ENCODE measurements around the gene CAMSAP3.

CAMSAP3 gene

DNA sequence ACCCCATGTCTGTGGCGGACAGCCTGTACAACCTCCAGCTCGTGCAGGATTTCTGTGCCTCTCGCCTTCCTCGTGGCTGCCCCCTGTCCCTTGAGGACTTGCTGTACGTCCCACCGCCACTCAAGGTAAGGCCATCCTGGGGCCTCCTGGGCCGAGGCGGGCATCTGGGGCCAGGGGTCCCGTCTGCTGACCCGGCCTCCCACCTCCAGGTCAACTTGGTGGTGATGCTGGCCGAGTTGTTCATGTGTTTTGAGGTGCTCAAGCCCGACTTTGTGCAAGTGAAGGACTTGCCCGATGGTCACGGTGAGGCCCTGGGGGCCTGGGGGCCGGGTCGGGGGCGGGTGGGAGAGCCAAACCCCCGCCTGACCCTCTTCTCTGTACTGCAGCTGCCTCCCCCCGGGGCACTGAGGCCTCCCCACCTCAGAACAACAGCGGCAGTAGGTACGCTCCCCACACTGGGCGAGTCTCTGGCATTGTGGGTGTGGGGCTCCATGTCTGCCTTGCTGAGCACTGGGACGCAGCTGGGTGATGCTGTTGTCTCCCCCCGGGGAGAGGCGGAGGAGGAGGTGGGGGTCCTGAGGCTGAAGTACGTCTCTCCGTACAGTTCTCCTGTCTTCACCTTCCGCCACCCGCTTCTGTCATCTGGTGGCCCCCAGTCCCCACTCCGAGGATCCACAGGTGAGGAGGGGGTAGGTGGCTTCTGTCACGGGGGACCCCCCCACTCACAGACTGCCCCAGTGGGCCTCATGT is 15.0 kb downstream of the CAMSAP3 start:
- no peak for FAIRE-seq
- no peak for DNase-seq (ENCODE audit: insufficient read length, low spot score)

DNA sequence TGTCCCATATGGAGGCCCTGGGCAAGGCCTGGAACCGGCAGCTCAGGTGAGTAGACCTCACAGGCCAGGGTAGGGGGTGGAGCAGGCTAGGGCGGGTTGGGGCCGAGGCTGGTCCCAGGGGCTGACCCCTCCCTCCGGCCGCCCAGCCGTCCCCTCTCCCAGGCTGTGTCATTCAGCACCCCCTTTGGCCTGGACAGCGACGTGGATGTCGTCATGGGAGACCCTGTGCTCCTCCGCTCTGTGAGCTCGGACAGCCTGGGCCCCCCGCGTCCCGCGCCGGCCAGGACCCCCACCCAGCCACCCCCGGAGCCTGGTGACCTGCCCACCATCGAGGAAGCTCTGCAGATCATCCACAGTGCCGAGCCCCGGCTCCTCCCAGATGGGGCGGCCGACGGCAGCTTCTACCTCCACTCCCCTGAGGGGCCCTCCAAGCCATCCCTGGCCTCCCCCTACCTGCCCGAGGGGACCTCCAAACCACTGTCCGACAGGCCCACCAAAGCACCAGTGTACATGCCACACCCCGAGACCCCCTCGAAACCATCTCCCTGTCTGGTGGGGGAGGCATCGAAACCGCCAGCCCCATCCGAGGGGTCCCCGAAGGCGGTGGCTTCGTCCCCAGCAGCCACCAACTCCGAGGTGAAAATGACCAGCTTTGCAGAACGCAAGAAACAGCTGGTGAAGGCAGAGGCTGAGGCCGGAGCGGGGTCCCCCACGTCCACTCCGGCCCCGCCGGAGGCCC is 16.0 kb downstream of the CAMSAP3 start:
- FAIRE-seq: no peak
- DNase-seq (ENCODE audit: insufficient read length, low spot score): no peak

DNA sequence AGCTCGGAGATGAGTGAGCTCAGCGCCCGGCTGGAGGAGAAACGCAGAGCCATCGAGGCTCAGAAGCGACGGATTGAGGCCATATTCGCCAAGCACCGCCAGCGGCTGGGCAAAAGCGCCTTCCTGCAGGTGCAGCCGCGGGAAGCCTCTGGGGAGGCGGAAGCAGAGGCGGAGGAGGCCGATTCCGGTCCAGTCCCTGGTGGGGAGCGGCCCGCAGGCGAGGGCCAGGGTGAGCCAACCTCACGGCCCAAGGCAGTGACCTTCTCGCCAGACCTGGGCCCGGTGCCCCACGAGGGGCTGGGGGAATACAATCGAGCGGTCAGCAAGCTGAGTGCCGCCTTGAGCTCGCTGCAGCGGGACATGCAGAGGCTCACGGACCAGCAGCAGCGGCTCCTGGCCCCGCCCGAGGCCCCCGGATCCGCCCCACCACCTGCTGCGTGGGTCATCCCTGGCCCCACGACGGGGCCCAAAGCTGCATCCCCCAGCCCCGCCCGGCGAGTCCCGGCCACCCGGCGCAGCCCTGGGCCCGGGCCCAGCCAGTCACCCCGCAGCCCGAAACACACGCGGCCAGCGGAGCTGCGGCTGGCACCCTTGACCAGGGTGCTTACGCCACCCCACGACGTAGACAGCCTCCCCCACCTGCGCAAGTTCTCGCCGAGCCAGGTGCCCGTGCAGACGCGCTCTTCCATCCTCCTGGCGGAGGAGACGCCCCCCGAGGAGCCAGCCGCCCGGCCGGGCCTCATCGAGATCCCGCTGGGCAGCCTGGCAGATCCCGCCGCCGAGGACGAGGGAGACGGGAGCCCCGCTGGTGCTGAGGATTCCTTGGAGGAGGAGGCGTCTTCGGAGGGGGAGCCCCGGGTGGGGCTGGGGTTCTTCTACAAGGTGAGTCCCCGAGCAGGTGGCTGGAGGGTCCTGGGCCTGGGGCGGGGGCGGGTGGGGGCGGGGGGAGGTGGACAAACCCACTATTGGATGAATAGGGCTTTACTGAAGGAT is 16.9 kb downstream of the CAMSAP3 start:
- DNase-seq (ENCODE audit: insufficient read length, low spot score) (no peak), FAIRE-seq (no peak)

DNA sequence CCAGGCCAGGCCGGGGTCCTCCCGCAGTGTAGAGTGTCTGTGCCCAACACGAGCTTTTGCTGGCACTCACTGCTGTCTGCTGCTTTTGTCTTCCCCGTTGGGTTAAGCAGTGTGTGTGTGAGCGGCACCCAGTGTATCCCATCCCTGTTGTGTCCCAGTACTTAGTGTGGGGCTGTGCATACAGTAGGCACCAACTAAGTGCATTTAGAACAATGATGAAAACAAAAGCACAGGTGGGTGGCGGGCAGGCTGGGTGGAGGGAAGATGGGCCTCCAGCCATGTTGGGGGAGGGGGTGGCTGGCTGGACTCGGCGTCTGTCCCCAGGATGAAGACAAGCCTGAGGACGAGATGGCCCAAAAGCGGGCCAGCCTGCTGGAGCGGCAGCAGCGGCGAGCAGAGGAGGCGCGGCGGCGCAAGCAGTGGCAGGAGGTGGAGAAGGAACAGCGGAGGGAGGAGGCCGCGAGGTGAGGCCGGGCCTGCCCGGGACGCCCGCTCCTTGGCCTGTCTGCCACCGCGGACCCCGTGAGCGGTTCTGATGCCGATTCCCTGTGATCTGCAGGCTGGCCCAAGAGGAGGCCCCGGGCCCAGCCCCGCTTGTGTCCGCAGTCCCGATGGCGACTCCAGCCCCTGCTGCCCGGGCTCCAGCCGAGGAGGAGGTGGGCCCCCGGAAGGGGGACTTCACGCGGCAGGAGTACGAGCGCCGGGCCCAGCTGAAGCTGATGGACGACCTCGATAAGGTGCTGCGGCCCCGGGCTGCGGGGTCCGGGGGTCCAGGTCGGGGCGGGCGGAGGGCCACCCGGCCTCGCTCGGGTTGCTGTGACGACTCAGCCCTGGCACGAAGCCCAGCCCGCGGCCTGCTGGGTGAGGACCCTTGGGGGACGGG is 19.4 kb downstream of the CAMSAP3 start:
- DNase-seq (ENCODE audit: insufficient read length, low spot score) (no peak), FAIRE-seq (no peak)

DNA sequence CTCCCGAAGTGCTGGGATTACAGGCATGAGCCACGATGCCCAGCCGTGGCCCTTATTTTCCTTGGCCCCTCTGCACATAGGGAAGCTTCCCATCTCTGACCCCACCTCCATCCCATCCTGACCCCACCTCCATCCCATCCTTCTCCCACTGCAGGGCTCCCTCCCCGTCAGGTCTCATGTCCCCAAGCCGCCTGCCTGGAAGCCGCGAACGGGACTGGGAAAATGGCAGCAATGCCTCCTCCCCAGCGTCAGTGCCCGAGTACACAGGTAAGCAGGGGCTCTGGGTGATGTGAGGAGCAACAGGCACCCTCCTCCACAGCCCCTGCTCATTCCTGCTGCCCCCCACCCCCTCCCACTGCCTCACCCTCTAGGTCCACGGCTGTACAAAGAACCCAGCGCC is 21.5 kb downstream of the CAMSAP3 start:
- no peak for DNase-seq (ENCODE audit: insufficient read length, low spot score)
- FAIRE-seq: no peak

DNA sequence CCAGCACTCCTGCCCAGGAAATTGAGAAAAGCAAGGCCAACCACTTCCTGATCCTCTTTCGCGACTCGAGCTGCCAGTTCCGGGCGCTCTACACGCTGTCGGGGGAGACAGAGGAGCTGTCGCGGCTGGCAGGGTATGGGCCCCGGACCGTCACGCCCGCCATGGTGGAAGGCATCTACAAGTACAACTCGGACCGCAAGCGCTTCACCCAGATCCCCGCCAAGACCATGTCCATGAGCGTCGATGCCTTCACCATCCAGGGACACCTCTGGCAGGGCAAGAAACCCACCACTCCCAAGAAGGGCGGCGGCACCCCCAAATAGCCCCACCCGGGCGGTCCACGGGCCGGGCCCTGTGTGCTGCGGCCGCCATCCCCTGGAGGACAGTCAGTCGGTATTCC is 22.1 kb downstream of the CAMSAP3 start:
- DNase-seq (ENCODE audit: insufficient read length, low spot score): no peak
- no peak for FAIRE-seq

DNA sequence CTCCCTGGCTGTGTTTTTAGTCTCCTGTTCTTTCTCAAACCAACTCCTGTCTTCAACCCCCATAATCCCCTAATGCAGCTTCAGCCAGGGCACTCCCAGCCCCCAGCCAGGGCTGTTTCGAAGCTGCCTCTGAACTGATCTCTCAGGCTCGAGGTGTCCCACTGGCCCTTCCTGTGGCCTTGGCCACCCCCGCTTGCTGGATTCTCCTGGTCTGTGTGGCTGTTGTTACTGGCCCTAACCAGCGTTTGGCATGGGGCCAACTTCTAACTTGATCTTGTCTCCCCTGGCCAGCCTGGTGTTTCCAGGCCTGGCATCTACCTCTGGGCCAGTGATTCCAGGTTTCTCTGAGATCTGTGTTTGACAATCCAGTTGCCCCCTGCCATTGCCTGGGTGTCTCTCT is 22.7 kb downstream of the CAMSAP3 start:
- DNase-seq (ENCODE audit: insufficient read length, low spot score): no peak
- no peak for FAIRE-seq

DNA sequence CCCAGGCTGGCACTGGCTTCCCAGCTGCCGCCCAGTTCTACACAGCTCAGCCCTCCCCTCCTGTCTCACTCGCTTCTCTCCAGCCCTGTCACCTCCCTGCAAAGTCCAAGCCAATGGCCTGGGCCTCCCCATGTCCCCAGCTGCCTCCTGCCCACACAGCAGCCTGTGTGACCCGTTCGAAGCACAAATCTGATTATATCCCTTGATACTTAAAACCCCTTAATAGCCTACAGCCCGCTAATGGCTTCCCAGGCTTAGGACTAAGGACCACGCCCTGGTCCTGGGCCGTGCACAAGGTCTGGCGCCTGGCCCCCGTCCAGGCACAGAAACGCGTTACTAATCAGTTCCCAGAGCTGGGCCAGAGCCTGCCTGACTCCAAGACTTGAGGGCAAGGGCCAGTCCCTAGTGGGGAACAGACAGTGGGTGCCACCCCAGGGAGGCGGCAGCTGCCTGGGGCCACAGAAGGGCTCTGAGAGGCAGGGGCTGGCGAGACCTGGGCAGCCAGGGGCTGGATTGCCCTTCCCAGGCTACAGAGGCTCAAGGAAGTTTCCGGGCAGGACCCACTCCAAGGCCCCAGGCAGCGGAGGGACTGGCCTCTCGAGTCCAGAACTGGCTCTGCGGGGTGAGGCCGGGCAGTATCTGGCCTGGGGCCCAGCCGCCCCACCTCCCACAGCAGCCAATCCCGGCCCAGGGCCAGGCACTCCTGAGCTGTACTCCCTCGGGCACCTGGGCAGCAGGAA is 23.3 kb downstream of the CAMSAP3 start:
- FAIRE-seq: no peak
- no peak for DNase-seq (ENCODE audit: insufficient read length, low spot score)

DNA sequence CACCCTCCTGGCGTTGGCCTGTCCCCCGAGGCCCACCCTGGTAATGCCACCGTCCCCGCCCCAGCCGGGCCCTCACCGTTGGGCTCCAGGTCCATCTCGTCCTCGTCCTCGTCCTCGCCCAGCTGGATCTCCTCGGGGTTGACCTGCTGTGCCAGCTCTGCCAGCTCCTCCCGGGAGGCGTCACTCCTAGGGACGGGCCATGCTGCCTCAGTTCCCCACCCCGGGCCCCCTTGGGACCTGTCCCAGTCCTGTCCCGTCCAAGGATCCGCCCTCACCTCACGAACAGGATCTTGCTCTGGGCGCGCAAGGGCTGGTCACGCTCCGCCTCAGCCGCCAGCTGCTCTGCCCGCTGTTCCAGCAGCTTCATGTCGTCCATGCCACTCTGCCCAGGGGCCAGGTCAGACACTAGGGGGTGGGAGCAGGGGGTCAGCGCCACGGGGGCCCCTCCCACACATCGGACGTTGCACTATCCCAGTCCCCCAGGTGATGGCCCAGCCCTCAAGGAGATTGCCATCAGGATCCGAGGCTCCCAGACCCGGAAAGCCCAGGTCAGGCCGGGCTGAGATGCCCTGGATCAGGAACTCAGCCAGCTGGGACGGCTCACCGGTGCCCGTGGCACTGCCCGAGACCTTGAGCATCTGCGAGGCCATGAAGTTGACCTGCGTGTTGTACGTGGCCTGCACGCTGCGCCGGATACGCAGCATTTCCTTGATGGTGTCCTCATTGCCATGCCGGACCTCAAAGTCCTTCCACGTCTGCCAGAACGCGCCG is 24.2 kb downstream of the CAMSAP3 start:
- FAIRE-seq: no peak
- DNase-seq (ENCODE audit: insufficient read length, low spot score): no peak

DNA sequence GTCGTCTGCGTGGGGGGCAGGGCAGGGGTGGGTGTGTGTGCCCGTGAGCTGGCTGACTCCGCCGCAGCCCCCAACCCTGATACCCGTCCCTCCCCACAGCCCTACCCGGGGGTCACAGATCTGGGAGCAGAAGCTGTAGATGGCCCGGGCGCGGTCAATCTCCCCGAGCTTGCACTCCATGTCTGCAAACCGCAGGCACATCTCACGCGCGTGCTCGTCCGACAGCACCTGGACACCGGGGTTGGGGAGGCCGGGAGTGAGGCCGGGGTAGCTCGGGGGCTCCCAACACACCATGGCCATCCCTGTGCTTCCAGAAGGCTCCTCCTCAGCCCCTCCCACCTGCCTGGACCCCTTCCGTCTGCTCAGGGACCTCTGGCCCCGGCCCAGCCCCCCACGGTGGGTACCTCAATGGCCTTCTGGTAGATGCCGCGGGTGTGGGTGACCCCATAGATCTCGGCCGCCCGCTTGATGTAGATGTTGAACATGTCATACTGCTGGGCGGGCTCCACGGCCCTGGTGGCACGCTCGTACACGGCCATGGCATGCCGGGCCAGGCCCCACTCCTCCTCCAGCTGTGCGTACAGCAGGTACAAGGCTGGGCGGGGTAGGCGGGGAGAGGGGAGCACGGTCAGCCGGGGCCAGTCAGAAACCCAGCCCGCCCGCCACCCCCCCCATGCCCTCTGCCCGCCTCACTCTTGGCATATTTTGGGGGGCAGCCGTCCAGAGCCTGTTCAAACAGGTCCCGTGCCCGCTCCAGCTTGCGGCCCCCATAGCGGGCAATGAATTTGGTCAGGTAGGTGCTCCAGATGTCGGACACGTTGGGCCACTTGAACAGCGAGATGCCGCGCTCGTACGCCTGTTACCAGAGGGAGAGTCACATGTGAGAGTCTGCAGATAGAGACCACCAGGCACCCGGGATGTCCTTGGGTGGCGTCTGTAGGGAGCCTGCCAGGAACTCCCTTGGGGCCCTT is 25.1 kb downstream of the CAMSAP3 start:
- no peak for DNase-seq (ENCODE audit: insufficient read length, low spot score)
- no peak for FAIRE-seq

DNA sequence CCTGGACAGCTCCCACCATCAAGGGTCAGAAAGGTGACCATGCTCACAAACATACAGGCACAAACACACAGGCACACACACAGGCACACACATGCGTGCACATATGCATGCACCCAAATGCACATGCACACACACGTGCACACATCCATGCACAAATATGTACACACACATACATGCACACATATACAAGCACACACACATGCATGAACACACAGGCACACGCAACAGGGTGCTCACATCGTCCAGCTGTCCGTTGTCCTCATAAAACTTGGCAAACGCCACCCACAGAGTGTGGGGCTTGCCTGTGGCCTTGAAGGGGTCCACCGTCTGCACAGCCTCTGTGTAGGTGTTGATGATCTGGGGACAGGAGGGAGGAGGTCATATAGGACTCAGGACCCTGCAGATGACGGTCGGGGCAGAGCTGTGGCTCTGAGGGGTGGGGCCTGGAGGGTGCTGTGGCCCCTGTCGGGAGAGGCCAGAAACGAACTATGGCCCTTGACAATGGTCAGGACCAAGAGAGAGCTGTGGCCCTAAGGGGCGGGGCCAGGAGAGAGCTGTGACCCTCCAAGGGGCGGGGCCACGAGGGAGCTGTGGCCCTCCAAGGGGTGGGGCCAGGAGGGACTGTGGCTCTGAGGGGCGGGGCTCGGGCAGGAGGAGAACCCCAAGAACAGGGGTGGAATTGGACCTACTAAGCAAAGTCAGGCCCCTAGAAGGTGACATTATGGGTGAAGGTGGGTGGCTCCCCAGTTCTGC is 27.4 kb downstream of the CAMSAP3 start:
- no peak for FAIRE-seq

DNA sequence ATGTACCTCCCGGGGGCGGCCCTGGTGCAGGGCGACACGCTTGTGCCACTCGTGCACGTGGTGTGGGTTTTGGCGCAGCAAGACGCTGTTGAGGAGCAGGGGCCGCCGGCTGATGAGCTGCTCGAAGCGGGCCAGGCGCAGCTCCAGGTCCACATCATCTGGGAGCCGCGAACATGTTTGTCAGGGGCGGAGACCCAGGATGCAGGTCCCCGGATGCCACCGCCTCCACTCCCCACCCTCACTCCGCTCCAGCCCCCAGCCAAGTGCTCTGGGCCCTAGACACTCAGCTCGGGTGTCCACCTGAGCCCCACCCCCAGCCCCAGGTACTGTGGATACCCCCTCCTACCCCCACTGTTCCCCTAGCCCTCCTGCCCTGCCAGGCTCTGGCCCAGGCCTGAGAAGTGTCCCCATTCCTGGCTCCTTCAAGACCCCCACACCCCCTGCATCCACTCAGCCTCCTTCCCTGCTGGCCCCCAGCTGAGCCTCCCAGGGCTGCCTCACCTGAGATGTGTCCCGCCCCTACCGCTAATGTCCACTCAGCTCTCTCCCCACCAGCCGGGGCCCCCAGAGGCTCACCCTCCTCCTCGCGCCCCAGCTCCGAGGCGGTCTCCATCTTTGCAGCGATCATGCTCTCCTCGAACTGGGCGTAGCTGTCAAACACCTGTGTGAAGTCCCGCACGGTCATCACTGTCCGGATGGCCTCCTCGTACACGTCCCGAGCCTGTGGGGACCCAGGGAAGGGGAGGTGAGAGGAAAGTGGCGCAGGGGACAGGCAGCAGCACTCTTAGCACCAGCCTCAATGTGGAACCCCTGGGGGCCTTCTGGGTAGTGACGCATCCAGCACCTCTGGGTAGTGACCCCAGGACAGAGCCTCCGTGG is 28.3 kb downstream of the CAMSAP3 start:
- no peak for FAIRE-seq

More for the DNA sequence above, 27.4 kb downstream of the CAMSAP3 start:
- DNase-seq (ENCODE audit: insufficient read length, low spot score): no peak

DNA sequence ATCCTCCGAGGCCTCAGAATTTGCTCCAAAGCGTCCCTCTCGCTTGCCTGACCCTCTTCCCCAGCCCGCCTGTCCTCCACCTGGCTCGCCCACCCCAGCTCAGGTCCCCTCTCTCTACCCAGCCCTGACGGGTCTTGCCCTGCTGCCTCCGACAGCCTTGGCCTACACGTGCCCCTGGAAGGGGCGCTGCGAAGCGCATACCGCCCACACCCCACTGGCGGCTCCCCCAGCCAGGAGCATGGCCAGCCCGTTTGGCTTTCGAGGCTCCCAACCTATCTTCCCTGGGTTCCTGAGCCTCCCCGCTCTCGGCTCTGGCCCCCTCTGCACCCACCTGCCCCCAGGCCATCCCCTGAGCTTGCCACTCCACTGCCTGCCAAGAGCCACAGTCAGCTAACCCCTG is 29.1 kb downstream of the CAMSAP3 start:
- FAIRE-seq (no peak), DNase-seq (ENCODE audit: insufficient read length, low spot score) (no peak)

More for the DNA sequence above, 28.3 kb downstream of the CAMSAP3 start:
- DNase-seq (ENCODE audit: insufficient read length, low spot score): no peak

DNA sequence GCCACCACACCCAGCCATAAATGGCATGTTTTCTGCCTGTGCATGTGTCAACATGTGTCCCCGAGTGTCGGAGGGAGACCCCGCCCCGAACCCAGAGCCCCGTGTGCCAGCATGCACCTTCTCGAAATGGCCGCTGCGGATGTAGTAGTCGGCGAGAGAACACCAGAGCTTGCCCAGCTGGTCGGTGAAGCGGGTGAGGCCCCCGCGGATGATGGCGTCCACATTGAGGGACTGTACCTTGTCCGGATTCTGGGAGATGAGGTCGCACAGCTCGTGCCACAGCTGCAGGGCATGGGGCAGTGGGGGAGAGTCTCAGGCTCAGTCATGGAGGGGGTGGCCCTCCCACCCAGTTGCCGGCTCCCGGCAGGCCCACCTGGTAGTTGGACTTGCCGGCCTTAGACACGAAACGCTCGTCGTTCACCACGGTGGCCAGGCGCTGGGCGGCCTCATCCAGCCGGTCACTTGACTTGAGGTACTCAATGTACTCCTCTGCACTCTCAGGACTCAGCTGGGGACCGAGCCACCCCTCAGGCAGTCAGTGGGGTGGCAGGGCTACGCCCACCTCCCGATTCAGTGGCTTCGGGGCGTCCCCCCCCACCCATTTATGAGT is 30.2 kb downstream of the CAMSAP3 start:
- DNase-seq (ENCODE audit: insufficient read length, low spot score): no peak
- no peak for FAIRE-seq

DNA sequence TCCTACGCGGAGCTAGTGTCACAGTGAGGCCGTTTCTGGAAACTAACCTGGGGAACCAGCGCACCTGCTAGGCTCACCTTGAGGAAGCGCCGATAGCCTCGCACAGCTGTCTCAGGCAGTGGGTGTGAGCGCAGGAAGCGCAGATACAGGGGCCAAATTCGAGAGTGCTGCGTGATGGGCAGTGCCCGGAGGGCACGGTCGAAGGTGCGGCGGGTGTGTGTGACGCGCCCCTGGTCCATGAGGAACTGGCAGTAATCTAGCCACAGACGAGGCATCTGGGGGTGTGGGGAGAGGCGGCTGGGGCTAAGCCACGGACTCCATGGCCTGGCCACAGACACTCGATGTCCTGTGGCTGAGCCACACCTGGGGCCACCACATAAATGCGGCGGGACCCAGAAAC is 31.5 kb downstream of the CAMSAP3 start:
- DNase-seq (ENCODE audit: insufficient read length, low spot score): no peak
- FAIRE-seq: no peak
